ENCODE measurements around the gene BCO2. TPM values are rescaled to one million over a fixed set of nuclear protein-coding genes. Genes with fewer than 3 reads are reported as not detected.

Gene BCO2
- total RNA-seq, 1 donor from 2014 or later = not detected

DNA sequence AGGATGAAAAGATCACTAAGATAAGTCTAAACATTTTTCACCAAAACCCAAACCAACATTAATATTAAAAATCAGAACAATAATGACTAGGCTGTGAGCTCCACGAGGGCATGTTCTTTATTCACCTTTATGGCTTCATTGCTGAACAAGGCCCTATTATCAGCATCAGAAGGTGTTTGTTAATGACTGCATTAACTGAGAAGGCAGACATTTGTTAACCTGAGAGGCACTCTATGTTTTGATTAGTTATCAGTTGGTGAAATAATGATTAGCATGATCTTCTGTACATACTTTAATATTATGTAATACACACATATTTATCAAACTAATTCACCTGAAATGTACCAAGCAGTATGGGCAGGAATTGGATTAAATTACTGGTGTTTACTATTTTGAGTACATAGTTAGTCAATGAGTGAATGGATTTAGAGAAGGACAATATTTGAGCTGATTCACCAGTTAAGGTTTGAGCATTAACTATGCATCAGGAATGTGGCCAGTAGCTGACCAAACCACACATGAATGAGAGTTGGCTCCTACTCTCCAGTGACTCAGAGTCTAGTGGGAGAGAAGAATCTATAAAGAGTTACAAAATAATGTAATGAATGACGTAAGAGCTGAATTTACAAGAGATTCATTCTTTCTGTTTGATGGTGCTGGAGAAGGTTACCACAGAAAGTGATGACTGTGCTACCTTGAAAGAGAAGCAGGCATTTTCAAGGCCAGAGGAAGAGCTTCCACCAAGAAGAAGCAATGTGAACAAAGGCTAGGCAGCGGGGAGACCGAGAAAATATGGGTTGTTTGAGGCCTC, 18.2 kb upstream of the BCO2 start:
- DNase-seq (ENCODE audit: low spot score) = no peak
- H3K9me3 ChIP-seq (ENCODE audit: low read depth) = no peaks in the 10 kb centered on the region
- Mint-ChIP-seq H3K9me3 (no peaks in the 10 kb centered on the region), H3K27me3 (ENCODE audit: insufficient read depth, low read depth) (no peaks in the 10 kb centered on the region), H3K36me3 (no peaks in the 10 kb centered on the region), H3K27ac (no peak overlapping the region), H3K4me1 (no peaks in the 10 kb centered on the region), H3K4me3 (no peak overlapping the region)
- no peak overlapping the region for H3K9ac ChIP-seq
- H3K79me2 ChIP-seq (ENCODE audit: low read depth) = no peaks in the 10 kb centered on the region
- H3K27me3 ChIP-seq = no peaks in the 10 kb centered on the region
- no peak overlapping the region for H3K27ac ChIP-seq
- H3F3A ChIP-seq (ENCODE audit: low read depth) = no peaks in the 10 kb centered on the region
- no peaks in the 10 kb centered on the region for H3K36me3 ChIP-seq
- H4K20me1 ChIP-seq (ENCODE audit: low read depth) = no peaks in the 10 kb centered on the region
- no peak overlapping the region for H3K4me3 ChIP-seq
- TF ChIP-seq EZH2phosphoT487 (IDR thresholded peaks at IDR 0.05) = no peak
- TF ChIP-seq, protein P1, sequence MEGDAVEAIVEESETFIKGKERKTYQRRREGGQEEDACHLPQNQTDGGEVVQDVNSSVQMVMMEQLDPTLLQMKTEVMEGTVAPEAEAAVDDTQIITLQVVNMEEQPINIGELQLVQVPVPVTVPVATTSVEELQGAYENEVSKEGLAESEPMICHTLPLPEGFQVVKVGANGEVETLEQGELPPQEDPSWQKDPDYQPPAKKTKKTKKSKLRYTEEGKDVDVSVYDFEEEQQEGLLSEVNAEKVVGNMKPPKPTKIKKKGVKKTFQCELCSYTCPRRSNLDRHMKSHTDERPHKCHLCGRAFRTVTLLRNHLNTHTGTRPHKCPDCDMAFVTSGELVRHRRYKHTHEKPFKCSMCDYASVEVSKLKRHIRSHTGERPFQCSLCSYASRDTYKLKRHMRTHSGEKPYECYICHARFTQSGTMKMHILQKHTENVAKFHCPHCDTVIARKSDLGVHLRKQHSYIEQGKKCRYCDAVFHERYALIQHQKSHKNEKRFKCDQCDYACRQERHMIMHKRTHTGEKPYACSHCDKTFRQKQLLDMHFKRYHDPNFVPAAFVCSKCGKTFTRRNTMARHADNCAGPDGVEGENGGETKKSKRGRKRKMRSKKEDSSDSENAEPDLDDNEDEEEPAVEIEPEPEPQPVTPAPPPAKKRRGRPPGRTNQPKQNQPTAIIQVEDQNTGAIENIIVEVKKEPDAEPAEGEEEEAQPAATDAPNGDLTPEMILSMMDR (IDR thresholded peaks at IDR 0.05) = no peak
- no peak for TF ChIP-seq EZH2 (IDR thresholded peaks at IDR 0.05)
- no peaks in the 10 kb centered on the region for H3K4me1 ChIP-seq
- H2AFZ ChIP-seq (replicated peaks) = no peak overlapping the region
- H3K4me2 ChIP-seq = no peak overlapping the region

DNA sequence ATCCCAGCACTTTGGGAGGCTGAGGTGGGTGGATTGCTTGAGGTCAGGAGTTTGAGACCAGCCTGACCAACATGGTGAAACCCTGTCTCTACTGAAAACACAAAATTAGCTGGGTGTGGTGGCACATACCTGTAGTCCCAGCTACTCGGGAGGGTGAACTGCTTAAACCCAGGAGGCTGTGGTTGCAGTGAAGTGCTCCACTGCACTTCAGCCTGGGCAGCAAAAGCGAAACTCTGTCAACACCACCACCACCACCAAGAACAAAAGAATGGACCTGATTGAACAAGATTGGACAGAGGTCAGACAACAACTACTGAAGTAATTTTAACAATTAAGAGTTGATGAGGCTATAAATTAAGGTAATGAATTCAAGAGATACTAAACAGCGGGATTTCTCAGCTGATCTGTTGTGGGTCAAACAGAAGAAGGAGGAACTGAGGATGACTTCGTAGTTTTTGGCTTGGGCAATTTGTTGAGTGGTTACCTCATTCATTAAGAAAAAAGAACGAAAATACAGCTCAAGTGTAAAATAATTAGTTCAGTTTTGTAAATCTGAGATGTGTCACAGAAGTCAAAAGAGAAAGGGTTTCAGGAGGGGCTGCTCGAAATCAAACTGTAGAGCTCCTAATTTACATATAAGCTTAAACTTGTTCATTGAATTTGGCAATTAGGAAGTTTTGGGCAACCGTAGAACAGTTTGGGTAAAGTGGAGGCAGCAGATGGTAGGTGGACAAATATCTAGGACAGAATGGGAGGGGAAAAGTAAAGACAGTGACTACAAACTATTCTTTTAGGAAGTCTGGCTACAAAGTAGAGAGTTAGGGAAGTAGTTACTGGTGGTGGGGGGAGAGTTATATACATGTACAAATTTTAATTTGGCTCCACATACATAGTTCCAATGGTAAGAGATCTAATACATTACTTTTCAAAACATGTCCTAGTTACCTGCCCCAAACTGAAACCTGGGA, 15.9 kb upstream of the BCO2 start:
- H3K4me1 Mint-ChIP-seq = no peaks in the 10 kb centered on the region
- Histone ChIP-seq H3K79me2 (ENCODE audit: low read depth) (no peaks in the 10 kb centered on the region), H3K27ac (no peak overlapping the region), H3K9me3 (ENCODE audit: low read depth) (no peaks in the 10 kb centered on the region), H3K4me2 (no peak overlapping the region), H3K36me3 (no peaks in the 10 kb centered on the region), H4K20me1 (ENCODE audit: low read depth) (no peaks in the 10 kb centered on the region), H3K4me3 (no peak overlapping the region), H3K9ac (no peak overlapping the region), H3F3A (ENCODE audit: low read depth) (no peaks in the 10 kb centered on the region), H2AFZ (replicated peaks) (no peak overlapping the region), H3K4me1 (peaks cover 6% of the 10 kb centered on the region), H3K27me3 (no peaks in the 10 kb centered on the region)
- TF ChIP-seq EZH2 (IDR thresholded peaks at IDR 0.05) = no peak
- TF ChIP-seq EZH2phosphoT487 (IDR thresholded peaks at IDR 0.05) = no peak
- TF ChIP-seq, protein P1 (IDR thresholded peaks at IDR 0.05) = no peak
- no peak for DNase-seq (ENCODE audit: low spot score)
- no peak overlapping the region for H3K4me3 Mint-ChIP-seq
- no peak overlapping the region for H3K27ac Mint-ChIP-seq
- H3K9me3 Mint-ChIP-seq = no peaks in the 10 kb centered on the region
- no peaks in the 10 kb centered on the region for H3K27me3 Mint-ChIP-seq (ENCODE audit: insufficient read depth, low read depth)
- H3K36me3 Mint-ChIP-seq = no peaks in the 10 kb centered on the region

DNA sequence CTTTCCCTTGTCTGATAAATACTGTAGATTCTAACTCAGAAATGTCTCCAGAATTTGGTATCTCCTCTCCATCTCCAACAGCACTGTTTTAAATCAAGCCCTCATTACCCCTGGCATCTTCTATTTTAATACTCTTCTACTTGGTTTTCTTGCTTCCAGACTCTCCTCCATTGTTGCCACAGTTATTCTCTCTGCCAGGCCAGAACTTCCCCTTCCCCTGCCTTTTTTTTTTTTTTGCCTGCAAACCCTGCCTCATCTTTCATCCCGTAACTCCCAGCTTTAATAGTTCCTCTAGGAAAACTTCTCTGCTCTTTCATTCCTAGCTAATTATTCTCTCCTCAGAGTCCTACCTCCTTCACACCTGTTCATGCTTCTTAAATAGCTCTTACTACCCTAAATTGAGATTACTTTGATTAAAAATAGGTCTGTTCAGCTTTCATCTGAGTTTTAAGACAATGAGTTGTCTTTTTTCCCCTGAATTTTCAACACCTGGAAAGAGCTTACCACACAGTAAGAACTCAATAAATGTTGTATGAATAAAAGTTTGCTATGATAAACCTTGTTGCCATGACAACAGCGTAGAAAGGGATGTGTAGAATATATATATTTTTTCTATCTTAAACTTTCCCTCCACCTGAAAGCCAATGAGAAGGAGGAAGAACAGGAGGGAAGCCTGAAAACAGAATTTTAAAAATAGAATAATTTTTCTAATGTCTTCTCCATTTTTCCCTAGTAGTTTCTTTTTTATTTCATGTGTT, 15.0 kb upstream of the BCO2 start:
- no peaks in the 10 kb centered on the region for H3K27me3 ChIP-seq
- no peak for DNase-seq (ENCODE audit: low spot score)

More for the DNA sequence above, 15.0 kb upstream of the BCO2 start:
- no peaks in the 10 kb centered on the region for H3K4me1 Mint-ChIP-seq
- H3K9me3 ChIP-seq (ENCODE audit: low read depth) = no peaks in the 10 kb centered on the region
- no peaks in the 10 kb centered on the region for H3F3A ChIP-seq (ENCODE audit: low read depth)
- no peak overlapping the region for H3K4me3 Mint-ChIP-seq
- H3K79me2 ChIP-seq (ENCODE audit: low read depth) = no peaks in the 10 kb centered on the region
- H3K36me3 ChIP-seq = no peaks in the 10 kb centered on the region
- TF ChIP-seq EZH2 (IDR thresholded peaks at IDR 0.05) (no peak), EZH2phosphoT487 (IDR thresholded peaks at IDR 0.05) (no peak)
- TF ChIP-seq, protein P1 (IDR thresholded peaks at IDR 0.05) = no peak
- peaks cover 6% of the 10 kb centered on the region for H3K4me1 ChIP-seq
- no peak overlapping the region for H3K4me3 ChIP-seq
- no peak overlapping the region for H3K9ac ChIP-seq
- H3K4me2 ChIP-seq = no peak overlapping the region
- H3K27ac ChIP-seq = no peak overlapping the region
- H3K27ac Mint-ChIP-seq = no peak overlapping the region
- no peak overlapping the region for H2AFZ ChIP-seq (replicated peaks)
- H3K27me3 Mint-ChIP-seq (ENCODE audit: insufficient read depth, low read depth) = no peaks in the 10 kb centered on the region
- no peaks in the 10 kb centered on the region for H4K20me1 ChIP-seq (ENCODE audit: low read depth)
- no peaks in the 10 kb centered on the region for H3K9me3 Mint-ChIP-seq
- H3K36me3 Mint-ChIP-seq = no peaks in the 10 kb centered on the region
